NT2/D1 (cell line): Measurements from ENCODE around the gene PARN.
"Not testable (repeated sequence)": the region's sequence is repeated elsewhere in the genome, so short reads cannot be mapped to it uniquely, and the experiment has no call there.

Experiments
- SUZ12 ChIP-seq: IDR thresholded peaks from 2 replicates; pipeline ENCODE4 v1.6.1; 2011; ENCODE audit not compliant: insufficient read length, insufficient read depth; ENCODE audit errors: extremely low read depth
- YY1 ChIP-seq: IDR thresholded peaks from 2 replicates; pipeline ENCODE4 v1.6.1; 2011; ENCODE audit not compliant: insufficient read length, insufficient read depth
- ZNF274 ChIP-seq: IDR thresholded peaks from 2 replicates; pipeline ENCODE4 v1.6.1; 2011; ENCODE audit warnings: mild to moderate bottlenecking, low read depth, low read length

- not testable (repeated sequence) for TF ChIP-seq ZNF274, YY1, SUZ12
Observed at GRCh38 chr16:14544846-14545245, 85.2 kb downstream of the PARN start.
